Measurements from ENCODE around the gene TNFRSF18.

DNA sequence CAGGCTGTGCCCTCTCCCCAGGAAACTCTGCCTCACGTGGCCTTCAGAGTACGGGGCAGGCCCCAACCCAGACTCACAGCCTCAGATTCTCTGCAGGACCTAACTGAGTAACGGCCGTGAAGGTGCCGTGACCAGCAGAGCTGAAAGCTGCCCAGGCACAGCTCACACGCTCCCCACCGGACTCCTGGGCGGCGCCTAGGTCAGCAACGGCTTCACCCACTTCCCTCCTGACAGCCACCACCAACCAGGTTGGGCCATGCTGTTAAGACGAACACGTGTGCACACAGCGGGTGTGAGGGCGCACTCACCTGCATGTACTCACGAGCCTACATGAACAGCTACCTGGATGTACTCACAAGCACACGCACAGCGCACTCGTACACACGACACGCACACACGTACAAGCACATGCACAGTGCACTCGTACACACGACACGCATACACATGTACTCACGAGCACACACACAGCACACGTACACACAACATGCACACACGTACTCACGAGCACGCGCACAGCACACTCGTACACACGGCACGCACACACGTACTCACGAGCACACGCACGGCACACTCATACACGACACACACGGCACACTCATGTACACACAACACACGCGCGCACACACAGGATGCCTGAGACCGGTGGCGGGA lies 16.3 kb upstream of the TNFRSF18 start:
- TF ChIP-seq, protein P1, sequence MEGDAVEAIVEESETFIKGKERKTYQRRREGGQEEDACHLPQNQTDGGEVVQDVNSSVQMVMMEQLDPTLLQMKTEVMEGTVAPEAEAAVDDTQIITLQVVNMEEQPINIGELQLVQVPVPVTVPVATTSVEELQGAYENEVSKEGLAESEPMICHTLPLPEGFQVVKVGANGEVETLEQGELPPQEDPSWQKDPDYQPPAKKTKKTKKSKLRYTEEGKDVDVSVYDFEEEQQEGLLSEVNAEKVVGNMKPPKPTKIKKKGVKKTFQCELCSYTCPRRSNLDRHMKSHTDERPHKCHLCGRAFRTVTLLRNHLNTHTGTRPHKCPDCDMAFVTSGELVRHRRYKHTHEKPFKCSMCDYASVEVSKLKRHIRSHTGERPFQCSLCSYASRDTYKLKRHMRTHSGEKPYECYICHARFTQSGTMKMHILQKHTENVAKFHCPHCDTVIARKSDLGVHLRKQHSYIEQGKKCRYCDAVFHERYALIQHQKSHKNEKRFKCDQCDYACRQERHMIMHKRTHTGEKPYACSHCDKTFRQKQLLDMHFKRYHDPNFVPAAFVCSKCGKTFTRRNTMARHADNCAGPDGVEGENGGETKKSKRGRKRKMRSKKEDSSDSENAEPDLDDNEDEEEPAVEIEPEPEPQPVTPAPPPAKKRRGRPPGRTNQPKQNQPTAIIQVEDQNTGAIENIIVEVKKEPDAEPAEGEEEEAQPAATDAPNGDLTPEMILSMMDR (IDR thresholded peaks at IDR 0.05; ENCODE audit: poor library complexity): no peak
- TF ChIP-seq EZH2 (IDR thresholded peaks at IDR 0.05; ENCODE audit: borderline replicate concordance): no peak
- TF ChIP-seq EZH2phosphoT487 (IDR thresholded peaks at IDR 0.05; ENCODE audit: low read depth, severe bottlenecking, unreplicated experiment): no peak

Measured in hepatocyte (in vitro differentiated cells).